Measurements from ENCODE around the gene TEX19.

The TEX19 gene

GRCh38 chr17:82322526-82323453 lies 36.3 kb upstream of the TEX19 start:
- DNase-seq: no peak

DNA sequence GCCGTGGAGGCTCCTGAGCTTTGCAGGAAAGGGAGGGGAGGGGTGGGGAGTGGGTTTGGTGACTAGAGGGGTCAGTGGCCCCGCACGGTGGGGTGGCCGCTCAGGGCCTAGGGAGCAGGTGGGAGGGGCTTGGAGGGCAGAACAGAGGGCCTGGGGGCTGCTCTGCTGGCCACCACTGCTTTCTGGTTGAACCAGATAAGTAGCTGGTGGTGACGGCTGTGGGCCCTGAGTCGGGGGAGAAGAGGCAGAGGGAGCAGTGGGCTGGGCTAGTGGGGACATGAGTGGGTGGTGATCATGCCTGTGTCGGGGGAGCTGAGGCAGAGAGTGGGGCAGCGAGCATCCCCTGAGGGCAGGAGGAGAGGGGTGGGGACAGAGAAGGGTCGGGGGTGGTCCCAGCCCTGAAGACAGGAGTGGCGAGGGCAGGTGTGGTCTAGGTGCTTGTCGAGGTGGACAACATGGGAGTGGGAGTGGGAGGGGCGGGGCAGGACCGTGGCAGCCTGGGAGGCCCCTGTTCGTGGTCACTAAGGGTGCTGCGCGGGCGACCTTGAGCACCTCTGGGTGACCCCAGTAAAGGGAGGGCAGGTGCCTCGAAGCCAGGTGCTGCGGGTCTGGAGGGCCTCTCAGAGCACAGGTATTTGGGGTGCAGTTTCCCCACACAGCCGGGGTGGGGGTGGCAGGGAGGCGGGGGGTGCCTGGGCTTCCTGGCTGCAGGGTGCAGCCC lies 35.4 kb upstream of the TEX19 start:
- DNase-seq: no peak

DNA sequence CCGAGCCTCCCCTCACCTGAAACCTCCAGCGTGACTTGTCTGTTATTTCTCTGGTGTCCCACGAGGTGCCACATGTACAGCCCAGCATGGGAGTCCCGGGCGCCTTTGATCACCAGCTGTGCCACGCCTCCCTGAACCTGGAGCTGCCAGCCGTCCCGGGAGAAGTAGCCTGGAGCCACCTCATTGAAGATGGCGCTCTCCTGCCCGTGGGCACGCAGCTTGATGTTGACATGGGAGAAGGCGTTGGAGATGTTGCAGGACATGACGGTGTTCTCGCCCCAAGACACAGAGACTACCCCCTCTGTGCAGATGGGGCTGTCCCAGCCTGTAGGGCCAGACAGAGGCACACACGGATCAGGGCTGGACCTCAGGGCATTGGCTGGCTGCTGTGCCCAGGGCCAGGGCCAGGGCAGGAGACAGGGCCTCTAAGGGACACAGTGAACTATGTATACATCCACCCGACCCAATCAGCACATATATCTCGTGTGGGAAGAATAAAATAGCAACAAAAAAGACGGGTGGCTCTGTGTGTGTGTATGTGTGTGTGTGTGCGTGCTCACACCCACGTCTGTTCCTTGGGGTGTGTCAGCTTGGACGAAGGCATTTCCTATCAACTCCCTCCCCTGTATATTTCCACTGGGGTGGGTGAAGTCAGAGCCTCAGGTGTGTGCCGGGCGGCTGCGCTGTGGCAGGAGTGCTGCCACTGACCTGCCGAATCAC lies 34.3 kb upstream of the TEX19 start:
- DNase-seq: no peak

GRCh38 chr17:82325286-82326180 lies 33.5 kb upstream of the TEX19 start:
- no peak for DNase-seq

DNA sequence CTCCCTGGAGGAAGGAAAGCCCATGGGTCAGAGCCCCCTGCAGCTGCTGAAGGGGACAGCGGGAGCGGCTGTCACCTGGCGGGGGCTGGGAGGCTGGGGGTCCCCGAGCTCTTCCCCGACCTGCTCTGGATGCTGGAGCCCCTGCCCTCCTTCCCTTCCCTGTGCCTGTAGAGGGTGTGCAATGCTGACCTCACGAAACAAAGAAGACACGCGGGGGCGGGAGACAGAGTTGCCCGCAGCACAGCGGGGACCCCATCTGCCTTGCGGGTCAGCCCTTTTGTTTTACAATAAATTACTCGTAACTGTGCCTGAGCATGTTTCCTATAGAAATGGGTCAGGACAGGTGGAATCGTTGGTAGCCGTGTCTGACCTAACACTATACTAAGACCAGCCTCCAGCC lies 31.8 kb upstream of the TEX19 start:
- DNase-seq: no peak

DNA sequence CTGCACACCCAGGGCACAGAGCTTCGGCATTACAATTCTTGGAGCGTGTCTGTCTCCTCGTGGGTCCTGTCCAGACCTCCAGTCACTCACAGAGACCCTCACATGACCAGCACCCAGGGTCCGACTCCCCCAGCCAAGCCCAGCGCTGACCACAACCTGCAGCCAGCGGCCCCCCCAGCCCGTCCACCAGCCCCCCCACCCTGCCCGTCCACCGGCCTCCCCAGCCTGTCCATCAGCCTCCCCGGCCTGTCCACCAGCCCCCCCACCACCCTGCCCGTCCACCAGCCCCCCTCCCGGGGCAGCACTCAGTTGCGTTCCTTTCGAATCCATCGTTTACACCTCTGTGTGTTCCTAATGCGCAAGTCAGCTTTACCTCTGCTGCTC lies 31.3 kb upstream of the TEX19 start:
- no peak for DNase-seq

GRCh38 chr17:82328141-82328993 lies 30.7 kb upstream of the TEX19 start:
- DNase-seq: no peak

GRCh38 chr17:82328994-82329507 lies 30.0 kb upstream of the TEX19 start:
- no peak for DNase-seq

DNA sequence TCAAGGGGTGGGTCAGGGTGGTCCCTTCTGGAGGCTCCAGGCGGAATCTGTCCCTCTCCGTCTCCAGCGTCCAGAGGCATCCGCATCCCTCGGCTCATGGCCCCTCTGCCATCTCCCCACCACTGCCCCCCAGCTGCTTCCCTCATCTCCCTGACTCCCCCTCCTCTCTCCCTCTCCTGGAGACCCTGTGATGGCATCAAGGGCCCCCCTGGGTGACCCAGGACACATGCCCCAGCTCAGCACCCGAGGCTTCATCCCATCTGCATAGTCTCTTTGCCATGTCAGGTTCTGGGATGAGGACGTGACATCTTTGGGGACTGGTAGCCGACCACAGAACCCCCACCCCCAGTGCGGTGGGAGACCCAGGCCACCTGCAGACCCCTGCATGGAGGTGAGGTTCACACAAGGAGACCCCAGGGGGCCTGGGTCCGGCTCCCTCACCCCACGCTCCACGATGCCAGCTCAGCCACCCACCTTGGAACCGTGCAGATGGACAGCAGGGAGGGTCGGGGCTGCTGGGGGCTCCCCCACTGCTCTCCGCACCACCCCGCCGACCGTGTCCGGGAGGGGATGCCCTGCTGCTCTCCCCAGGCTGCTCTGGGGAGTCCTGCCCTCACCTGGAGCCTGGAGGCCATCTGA lies 29.2 kb upstream of the TEX19 start:
- DNase-seq: no peak

GRCh38 chr17:82330322-82331239 lies 28.5 kb upstream of the TEX19 start:
- no peak for DNase-seq

- no peak for DNase-seq
Observed at GRCh38 chr17:82331345-82331939, 27.6 kb upstream of the TEX19 start.

DNA sequence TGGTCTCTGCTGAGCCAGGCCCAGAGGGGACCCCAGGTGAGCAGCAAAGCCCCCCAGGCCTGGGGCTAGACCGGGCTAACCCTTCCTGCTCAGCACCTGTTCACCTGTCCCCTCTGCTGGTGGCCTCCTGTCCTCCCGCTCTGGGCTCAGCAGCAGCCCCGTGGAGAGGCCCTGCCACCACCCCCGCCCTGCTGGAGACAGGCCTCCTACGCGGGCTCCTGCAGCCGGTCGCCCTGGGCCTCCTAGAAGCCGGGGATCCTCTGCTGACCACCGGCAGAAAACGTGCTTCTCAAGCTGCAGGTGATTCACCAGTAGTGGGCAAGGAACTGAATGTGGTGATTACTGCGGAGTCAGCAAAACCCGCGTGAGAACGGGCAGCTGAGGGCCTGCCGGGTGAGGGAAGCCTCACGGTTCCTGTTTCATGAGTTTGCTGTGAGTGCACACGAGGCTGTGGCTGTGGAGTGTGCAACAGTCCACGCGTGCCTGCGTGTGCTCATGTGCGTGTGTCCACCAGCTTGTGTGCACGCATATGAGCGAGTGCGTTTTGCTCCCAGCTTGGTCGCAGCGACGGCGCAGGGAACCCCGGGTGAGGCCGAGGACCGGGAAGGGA lies 26.3 kb upstream of the TEX19 start:
- peak; percentile 26 for DNase-seq

GRCh38 chr17:82333279-82334171 lies 25.5 kb upstream of the TEX19 start, which contains the start of gene SECTM1:
Gene SECTM1 (minus strand): TSS chr17:82333766. CDS start chr17:82327240, 6,526 bp downstream.
- peak; percentile 28 for DNase-seq

DNA sequence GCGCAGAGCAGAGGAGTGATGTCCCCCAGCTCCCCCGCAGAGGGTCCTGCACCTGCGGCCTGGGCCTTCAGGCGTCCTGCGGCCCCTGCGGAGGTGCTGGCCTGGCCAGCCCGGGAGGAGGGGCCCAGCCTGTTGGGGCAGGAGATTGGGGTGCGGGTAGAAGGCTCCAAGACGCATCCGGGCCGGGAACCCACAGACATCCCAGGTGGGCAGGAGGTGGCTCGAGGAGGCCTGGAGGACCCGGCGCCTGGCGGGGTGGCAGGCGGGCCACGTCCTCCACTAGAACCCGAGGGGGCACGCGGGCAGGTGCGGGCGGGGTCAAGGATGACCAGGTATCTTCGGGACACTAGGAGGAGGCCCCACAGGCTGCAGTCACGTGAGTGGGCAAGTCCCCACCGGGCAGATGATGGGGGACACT lies 24.8 kb upstream of the TEX19 start:
- DNase-seq: no peak

GRCh38 chr17:82334622-82335394 lies 24.2 kb upstream of the TEX19 start:
- peak; percentile 28 for DNase-seq

- DNase-seq: no peak
Observed at GRCh38 chr17:82338858-82339633, 20.0 kb upstream of the TEX19 start.

All from CD4-positive, alpha-beta T cell treated with Interleukin-12 subunit alpha and Interleukin-12 subunit beta, for 1 hour (primary cell).